ENCODE results near the gene TMEM196.
A peak's percentile ranks its signal among the peaks of the same experiment; 100 is the strongest.
"Not testable (repeated sequence)": the region's sequence is repeated elsewhere in the genome, so short reads cannot be mapped to it uniquely, and the experiment has no call there.

Gene TMEM196

DNA sequence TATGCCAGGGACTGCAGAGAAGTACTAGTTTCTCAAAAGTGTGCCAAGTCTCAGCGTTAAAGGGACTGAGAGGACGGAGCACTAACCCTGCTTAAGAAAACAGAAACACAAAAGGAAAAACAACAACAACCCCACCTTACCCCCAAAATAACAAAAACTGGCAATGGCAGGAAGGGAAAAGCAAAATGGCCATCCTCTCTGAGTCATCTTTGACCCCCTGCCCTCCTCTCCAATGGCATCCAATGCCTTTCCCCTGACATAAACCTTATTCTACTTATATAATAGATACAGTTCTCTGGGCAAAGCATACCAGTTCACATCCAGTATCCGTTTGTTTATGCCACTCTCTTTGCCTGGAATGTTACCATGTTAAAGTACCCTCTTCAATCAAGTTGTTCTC lies 66.2 kb downstream of the TMEM196 start:
- no peak for DNase-seq (ENCODE audit: low spot score)

- DNase-seq (ENCODE audit: low spot score) = no peak
Measured at GRCh38 chr7:19705663-19706062, 67.8 kb downstream of the TMEM196 start.

GRCh38 chr7:19701471-19701870 lies 71.9 kb downstream of the TMEM196 start:
- DNase-seq (ENCODE audit: low spot score) = no peak

- no peak for DNase-seq (ENCODE audit: low spot score)
Measured at GRCh38 chr7:19700936-19701335, 72.5 kb downstream of the TMEM196 start.

DNA sequence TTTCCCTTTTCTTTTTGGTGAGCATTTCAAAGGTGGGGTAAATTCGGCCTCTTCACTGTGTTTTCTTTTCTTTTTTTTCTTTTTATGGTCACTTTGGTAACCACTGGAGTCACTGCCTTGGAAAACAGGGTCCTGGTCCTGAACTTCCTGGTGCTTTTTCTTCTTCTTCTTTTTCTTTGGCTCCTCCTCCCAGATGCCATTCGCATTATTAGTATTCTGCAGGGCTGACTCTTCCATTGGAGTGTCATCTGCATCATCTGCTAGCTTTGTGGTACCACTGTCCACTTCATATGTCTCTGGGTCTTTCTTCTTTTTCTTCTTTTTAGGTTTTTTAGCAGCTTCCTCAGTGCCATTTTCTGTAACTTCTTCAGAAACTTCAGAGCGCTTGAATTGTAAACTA lies 75.1 kb downstream of the TMEM196 start:
- no peak for DNase-seq (ENCODE audit: low spot score)

DNA sequence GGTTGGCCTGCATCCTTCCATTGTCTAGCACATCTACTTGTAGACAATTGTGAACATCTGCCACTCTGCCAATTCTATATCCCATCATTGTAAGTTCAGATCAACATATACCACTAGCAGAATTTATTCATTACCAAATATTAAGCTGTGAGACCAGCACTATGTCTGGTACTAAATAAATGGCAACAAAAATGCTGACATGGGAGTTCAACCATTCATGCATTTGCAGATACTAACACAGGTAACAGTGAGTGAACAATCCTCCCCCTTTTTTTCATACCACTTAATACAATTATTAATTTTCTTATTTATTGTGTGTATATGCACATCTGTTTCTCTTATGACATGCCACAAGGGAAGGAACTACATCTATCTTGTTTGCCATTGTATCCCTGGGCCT lies 76.5 kb downstream of the TMEM196 start:
- DNase-seq (ENCODE audit: low spot score) = no peak

- DNase-seq (ENCODE audit: low spot score) = no peak
Measured at GRCh38 chr7:19692111-19692828, 81.1 kb downstream of the TMEM196 start.

DNA sequence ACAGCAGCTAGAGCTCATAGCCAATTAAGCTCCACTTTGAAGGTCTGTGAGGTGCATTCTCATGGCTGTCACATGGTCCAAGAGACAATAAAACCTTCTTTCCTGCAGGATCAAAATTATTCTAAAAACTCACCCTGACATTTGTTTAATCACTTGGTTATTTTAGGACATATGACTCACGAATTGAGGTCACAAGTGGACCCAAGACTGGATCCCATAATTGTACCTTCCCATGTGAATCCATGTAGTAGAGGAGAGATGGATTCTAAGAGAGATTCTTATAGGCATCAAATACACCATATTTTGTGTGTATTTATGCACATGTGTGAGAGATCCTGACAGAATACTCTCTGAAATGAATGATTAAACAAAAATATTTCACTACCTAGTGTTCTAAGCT lies 82.7 kb downstream of the TMEM196 start:
- DNase-seq (ENCODE audit: low spot score) = no peak

DNA sequence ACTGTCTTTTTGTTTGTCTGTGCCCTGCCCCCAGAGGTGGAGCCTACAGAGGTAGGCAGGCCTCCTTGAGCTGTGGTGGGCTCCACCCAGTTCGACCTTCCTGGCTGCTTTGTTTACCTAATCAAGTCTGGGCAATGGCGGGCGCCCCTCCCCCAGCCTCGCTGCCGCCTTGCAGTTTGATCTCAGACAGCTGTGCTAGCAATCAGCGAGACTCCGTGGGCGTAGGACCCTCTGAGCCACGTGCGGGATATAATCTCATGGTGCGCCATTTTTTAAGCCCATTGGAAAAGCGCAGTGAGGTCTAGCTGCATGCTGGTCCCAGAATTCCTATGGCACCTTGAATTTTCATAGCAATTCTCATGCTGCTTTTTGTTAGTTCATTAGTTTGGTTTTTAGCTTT lies 84.3 kb downstream of the TMEM196 start:
- DNase-seq (ENCODE audit: low spot score) = not testable (repeated sequence)

DNA sequence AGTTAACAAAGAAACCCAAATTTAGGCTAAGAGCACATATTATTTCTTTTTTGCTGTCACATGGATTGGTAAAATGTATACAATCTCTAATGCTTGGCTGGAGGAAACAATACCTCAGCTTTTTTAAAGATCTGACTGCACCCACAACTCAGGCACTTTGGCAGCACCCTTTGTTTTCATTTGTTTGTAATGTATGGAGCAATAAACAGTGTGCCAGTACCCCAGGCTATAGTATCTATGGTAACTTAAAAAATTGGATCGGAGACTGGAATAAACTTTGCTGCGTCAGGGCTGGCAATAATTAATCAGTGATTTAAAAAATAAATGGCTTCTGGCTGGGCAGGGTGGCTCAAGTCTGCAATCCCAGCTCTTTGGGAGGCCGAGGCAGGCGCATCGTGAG lies 91.8 kb downstream of the TMEM196 start:
- no peak for DNase-seq (ENCODE audit: low spot score)

GRCh38 chr7:19677180-19677579 lies 96.2 kb downstream of the TMEM196 start:
- DNase-seq (ENCODE audit: low spot score) = no peak

DNA sequence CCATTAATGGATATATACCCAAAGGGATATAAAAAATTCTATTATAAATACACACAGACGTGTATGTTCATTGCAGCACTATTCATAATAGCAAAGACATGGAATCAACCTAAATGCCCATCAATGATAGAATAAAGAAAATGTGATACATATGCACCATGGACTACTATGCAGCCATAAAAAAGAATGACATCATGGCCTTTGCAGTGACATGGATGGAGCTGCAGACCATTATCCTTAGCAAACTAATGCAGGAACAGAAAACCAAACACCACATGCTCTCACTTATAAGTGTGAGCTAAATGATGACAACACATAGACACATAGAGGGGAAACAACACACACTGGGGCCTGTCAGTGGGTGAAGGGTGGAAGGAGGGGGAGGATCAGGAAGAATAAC lies 97.6 kb downstream of the TMEM196 start:
- DNase-seq (ENCODE audit: low spot score) = no peak

- DNase-seq (ENCODE audit: low spot score) = peak; percentile 16
Measured at GRCh38 chr7:19674266-19674960, 99.0 kb downstream of the TMEM196 start.

DNA sequence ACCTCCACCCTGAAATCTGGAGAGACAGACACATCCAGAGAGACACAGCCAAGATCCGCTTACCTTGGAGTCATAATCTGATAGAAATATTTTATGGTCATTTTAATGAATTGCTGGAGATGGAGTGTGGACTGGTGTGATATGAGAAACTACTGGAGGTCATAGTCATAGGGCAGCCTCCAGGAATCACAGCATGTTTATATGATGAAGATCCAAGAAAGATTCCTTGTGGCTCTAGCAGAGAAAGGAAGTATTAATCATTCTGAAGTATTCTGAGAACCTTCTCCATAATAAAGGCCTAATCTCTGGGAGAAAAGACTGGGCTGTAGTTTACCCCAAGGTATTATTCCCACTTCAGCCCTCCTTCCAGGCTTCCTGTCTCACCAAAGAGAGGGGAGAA lies 102.6 kb downstream of the TMEM196 start:
- DNase-seq (ENCODE audit: low spot score) = no peak

All from AG20443 (cell line).